Uterus (tissue), 4 donors: Measurements from ENCODE around the gene HAPLN2. TPM values are rescaled to one million over a fixed set of nuclear protein-coding genes. Genes with fewer than 3 reads are reported as not detected.

Experiments used
- DNase-seq, 2 donors: peaks; one replicate each; pipeline ENCODE4 v3.0.0-alpha.2; 2019 to 2020
- H3K27ac ChIP-seq, 2 donors: fragments of 200-600 bp; sonication (generic); 1 replicate in 1 of 2; 2 replicates in 1 of 2; pipeline ENCODE4 v1.5.1; 2016 to 2018
- H3K27me3 ChIP-seq, 2 donors: fragments of 200-600 bp; sonication (generic); one replicate each; pipeline ENCODE4 v1.5.1; 2018 to 2019; ENCODE audit warnings: control low read depth in 1 of 2
- H3K36me3 ChIP-seq, 2 donors: fragments of 200-600 bp; sonication (generic); one replicate each; pipeline ENCODE4 v1.5.1; 2019; ENCODE audit warnings: control low read depth in 1 of 2
- H3K4me1 ChIP-seq, 2 donors: fragments of 200-600 bp; sonication (generic); one replicate each; pipeline ENCODE4 v1.5.1; 2018 to 2019; ENCODE audit warnings: control low read depth in 1 of 2
- H3K4me3 ChIP-seq, 2 donors: fragments of 200-600 bp; sonication (generic); 1 replicate in 1 of 2; 2 replicates in 1 of 2; pipeline ENCODE4 v1.5.1; 2018 to 2019; ENCODE audit warnings: mild to moderate bottlenecking in 1 of 2
- H3K9me3 ChIP-seq, 2 donors: fragments of 200-600 bp; sonication (generic); one replicate each; pipeline ENCODE4 v1.5.1; 2019; ENCODE audit warnings: control low read depth in 1 of 2
- CTCF ChIP-seq, 4 experiments: fragments of 200-600 bp in 2 of 4; fragments of 450-650 bp in 2 of 4; sonication (generic) in 2 of 4; IDR thresholded peaks; one replicate each; pipeline ENCODE4 v1.5.1; 2016 to 2019; ENCODE audit warnings: antibody characterized with exemption in 4 of 4, mild to moderate bottlenecking in 2 of 4, moderate library complexity in 1 of 4
- POLR2A ChIP-seq, 2 donors: fragments of 450-650 bp; IDR thresholded peaks; one replicate each; pipeline ENCODE4 v1.6.1; 2016; ENCODE audit warnings: antibody characterized with exemption in 2 of 2, mild to moderate bottlenecking in 1 of 2, moderate library complexity in 1 of 2
- intact Hi-C: fragments of 100-400 bp; cut with DNase I; formaldehyde crosslinking; loops from one replicate; pipeline ENCODE4 v1.15.1; 2023; ENCODE audit warnings: low total_unique reads
- total RNA-seq, 4 donors: library from RNA; depleted of rRNA in 3 of 4; stranded (reverse); fragments of >200 nt in 3 of 4; gene quantifications; one replicate each; pipeline versions ENCODE4 v1.1.0 to v1.2.4, GENCODE V29; 2014 to 2023
- donor health status: DM: yes; HTN: yes; CAD: no.

HAPLN2 gene
- total RNA-seq, 4 donors from 2014 or later, result 0.77 to 3.9 TPM; not detected in 2

GRCh38 chr1:156596426-156596825 is 22.8 kb upstream of the HAPLN2 start:
- H3K9me3 ChIP-seq, result no peaks in the 10 kb centered on the region
- no peaks in the 10 kb centered on the region for H3K36me3 ChIP-seq
- no peak for DNase-seq
- no peaks in the 10 kb centered on the region for H3K27me3 ChIP-seq
- H3K4me1 ChIP-seq, result peaks cover 0 to 11% of the 10 kb centered on the region in 2 donors
- intact Hi-C loops, result no loop called here
- TF ChIP-seq CTCF (IDR thresholded peaks at IDR 0.05) (no peak), POLR2A (IDR thresholded peaks at IDR 0.05) (no peak)
- no peak overlapping the region for H3K27ac ChIP-seq
- H3K4me3 ChIP-seq, result no peak overlapping the region

- H3K9me3 ChIP-seq, result no peaks in the 10 kb centered on the region
- H3K27me3 ChIP-seq, result no peaks in the 10 kb centered on the region
- H3K4me3 ChIP-seq, result no peak overlapping the region
- H3K27ac ChIP-seq, result no peak overlapping the region
- TF ChIP-seq POLR2A (IDR thresholded peaks at IDR 0.05), result no peak
- TF ChIP-seq CTCF (IDR thresholded peaks at IDR 0.05), result no peak
- intact Hi-C loops, result no loop called here
- DNase-seq, result no peak
- H3K36me3 ChIP-seq, result no peaks in the 10 kb centered on the region
- peaks cover 0 to 11% of the 10 kb centered on the region in 2 donors for H3K4me1 ChIP-seq
Observed at GRCh38 chr1:156598125-156598524, 21.1 kb upstream of the HAPLN2 start.

GRCh38 chr1:156598731-156599432 is 20.3 kb upstream of the HAPLN2 start:
- Histone ChIP-seq H3K36me3 (no peaks in the 10 kb centered on the region), H3K27ac (no peak overlapping the region), H3K4me1 (peaks cover 0 to 11% of the 10 kb centered on the region in 2 donors), H3K9me3 (no peaks in the 10 kb centered on the region), H3K27me3 (no peaks in the 10 kb centered on the region), H3K4me3 (no peak overlapping the region)
- DNase-seq, result no peak
- intact Hi-C loops, result no loop called here
- TF ChIP-seq POLR2A (IDR thresholded peaks at IDR 0.05) (no peak), CTCF (IDR thresholded peaks at IDR 0.05) (no peak)

- no peak for DNase-seq
- intact Hi-C loops, result loop anchor here (10.0 kb wide), 1 partner anchor 145 kb away; no protein-coding TSS in a partner anchor
- H3K4me1 ChIP-seq, result peaks cover 0 to 11% of the 10 kb centered on the region in 2 donors
- no peaks in the 10 kb centered on the region for H3K36me3 ChIP-seq
- no peaks in the 10 kb centered on the region for H3K9me3 ChIP-seq
- H3K27me3 ChIP-seq, result no peaks in the 10 kb centered on the region
- no peak overlapping the region for H3K27ac ChIP-seq
- TF ChIP-seq CTCF (IDR thresholded peaks at IDR 0.05) (no peak), POLR2A (IDR thresholded peaks at IDR 0.05) (no peak)
- no peak overlapping the region for H3K4me3 ChIP-seq
Observed at GRCh38 chr1:156599811-156600210, 19.4 kb upstream of the HAPLN2 start.

GRCh38 chr1:156600733-156601121 is 18.5 kb upstream of the HAPLN2 start:
- H3K9me3 ChIP-seq, result no peaks in the 10 kb centered on the region
- peaks cover 0 to 11% of the 10 kb centered on the region in 2 donors for H3K4me1 ChIP-seq
- H3K27me3 ChIP-seq, result no peaks in the 10 kb centered on the region
- peak overlapping the region; percentile 54 to 86 for H3K4me3 ChIP-seq
- intact Hi-C loops, result loop anchor here (10.0 kb wide), 1 partner anchor 146 kb away; no protein-coding TSS in a partner anchor
- H3K36me3 ChIP-seq, result no peaks in the 10 kb centered on the region
- H3K27ac ChIP-seq, result peak overlapping the region; percentile 66 to 88
- no peak for DNase-seq
- TF ChIP-seq POLR2A (IDR thresholded peaks at IDR 0.05) (no peak), CTCF (IDR thresholded peaks at IDR 0.05) (no peak)
